HG02884 (cell line): ENCODE results near the gene CHL1.

ENCODE experiments used
- ATAC-seq: cut with Tn5 transposase; IDR thresholded peaks from one replicate; pipeline ENCODE4 v1.9.1; 2021; ENCODE audit warnings: mild to moderate bottlenecking, moderate library complexity; ENCODE audit not compliant: unreplicated experiment

The CHL1 gene

DNA sequence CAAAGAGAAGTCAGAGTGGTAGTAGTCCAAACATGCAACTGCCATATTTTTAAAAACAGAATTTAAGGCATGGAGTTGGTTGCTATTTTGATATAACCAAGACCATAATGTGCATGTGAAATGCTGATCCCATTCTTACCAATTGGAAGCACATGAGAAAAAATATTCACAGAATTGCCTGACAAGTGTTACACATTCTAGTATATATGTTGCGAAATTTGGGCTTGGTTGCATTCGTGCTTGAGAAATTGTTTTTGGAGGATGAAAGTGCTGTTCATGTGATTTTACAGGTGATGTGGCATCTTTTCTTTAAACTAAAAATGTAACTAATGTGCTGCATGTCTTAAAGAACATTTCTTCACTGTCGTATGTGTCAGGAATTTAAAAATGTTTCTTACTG, 199.7 kb downstream of the CHL1 start:
- no peak for ATAC-seq

DNA sequence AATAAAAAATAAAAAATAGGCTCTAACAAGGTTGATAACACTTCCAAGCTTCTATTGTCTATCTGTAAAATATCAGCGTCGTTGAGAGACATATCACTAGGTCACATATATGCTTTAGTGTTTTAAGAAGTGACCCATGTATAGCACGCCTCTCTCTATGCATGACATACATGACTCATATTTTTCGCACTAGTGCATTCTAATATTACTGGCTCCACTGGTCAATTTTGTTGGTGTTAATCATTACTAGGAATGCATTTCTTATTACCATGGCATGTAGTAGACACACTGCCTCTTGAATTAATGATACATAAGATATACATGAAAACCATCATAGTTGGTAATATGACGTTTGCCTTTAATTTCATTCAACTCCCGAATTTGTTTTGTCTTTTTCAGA, 203.1 kb downstream of the CHL1 start:
- no peak for ATAC-seq

DNA sequence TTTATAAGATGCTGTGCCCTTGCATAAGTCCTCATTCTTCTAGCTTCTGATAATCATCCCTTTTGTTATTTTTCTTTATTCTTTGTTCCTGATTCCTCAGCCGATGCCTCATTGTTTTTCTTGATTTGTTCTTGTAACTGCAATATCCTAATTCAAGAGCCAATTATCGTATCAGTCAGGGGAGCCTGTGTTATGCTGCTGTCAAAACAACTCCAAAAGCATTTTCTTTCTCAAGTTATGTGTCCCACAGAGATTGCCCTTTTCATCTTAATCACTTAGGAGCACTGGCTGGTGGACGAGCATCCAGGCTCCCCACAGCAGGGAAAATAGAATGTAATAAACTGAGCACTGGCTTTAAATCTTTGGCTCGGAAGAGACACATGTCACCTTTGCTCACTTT, 207.3 kb downstream of the CHL1 start:
- ATAC-seq = no peak

DNA sequence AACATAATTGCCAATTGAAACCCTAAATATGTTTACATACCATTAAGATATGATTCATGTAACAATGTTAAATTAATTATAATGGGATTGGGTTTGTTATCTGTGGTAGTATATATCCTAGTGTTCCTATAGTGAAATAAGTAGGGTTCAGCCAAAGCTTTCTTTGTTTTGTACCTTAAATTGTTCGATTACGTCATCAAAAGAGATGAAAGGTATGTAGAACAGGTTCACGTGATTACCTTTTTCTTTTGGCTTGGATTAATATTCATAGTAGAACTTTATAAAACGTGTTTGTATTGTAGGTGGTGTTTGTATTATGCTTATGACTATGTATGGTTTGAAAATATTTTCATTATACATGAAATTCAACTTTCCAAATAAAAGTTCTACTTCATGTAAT, 212.4 kb downstream of the CHL1 start:
- no peak for ATAC-seq

DNA sequence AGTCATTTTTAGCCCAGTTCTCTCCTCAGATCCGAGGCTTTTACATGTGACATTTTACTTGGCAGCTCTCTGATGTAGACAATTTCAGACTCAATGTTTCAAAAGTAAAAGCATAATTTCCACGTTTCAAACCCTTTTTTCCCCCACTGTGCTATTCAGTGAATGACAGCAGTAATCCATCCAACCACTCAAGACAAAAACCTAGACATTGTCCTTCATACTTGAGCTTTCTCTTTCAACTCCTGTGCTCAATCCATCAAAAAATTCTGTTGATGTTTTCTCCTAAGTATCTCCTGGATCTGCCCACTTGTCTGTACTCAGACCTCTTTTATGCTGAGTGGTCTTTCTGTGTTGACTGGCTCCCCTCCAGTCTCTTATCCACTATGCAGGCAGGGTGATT, 214.7 kb downstream of the CHL1 start:
- ATAC-seq = no peak

DNA sequence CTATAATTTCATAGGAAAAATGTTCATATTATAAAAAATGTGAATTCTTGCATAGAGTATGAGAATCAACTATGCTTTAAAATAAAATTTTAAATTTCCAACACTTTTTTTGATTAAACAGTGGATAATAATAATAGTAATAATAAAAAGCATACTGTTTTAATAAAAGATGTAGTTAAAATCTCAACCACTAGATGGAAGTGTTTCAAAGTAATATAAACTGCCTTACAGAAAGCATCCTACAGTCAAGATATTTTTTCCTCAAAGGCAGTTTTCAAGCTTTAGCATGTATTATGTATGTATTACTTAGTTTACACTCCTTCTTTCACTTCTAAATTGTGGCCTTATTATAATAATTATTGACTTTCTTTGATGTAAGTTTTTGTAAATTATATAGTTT, 217.5 kb downstream of the CHL1 start:
- no peak for ATAC-seq

DNA sequence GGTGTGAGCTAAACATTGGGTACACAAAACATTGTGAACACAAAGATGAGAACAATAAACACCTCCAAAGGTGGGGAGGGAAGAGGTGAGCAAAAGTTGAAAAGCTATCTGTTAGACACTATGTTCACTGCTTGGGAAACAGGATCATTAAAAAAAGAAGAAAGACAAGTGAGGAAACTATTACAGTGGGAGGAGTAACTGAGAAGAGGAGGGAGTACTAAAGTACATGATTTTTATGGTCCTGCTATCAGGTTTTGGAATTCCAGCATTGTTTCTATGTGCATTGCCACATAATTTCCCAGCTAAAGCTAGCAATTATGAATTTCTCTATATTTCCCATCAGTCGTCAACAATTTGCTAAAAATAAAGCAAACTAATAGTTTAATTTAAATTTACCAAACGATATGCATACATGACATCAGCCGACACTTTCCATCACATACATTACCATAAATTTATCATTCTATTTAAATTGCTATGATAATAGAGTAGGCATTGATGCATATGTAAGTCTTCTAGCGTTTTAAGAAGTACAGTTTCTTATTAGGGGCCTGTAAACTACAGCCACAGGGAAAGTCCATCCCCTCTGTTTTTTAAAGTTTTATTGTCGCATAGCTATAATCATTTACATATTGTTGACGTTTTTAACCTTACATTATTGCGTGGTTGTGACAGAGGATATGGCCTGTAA, 221.8 kb downstream of the CHL1 start:
- no peak for ATAC-seq

DNA sequence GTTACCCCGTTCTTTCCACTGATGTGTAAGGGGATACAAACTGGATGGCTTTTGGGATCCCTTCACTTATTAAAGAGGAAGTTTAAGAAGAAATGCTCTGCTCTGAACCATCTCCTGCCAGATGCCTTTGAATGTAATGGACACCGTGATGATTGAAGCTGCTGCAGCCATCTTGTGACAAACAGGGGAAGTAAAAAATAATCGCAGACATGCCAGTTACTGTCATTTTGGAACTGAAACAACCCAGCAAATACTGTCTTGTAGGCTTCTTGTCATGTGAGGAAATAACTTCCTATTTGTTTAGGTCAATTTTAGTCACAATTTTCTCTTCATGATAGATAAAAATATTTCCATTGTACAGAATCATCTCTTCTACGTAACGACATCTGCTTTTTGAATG, 224.0 kb downstream of the CHL1 start:
- no peak for ATAC-seq

DNA sequence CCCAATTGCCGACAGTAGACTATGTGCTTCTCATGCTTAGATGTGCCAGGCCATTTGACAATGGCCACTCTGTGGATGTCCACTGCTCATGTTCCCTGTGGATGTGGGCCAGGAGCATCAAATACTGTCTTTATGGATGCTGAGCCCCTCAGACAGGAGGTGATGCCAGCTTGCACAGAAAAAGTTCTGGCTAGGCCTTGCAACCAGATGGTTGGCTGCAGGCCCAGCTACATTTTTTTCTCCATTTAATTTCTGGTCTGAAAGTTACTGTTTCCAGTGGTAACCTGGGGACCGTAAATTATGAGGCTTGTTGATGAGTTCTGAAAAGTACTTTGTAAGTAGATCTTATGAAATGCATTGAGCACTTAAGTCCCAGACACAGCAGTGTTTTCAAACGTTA, 228.5 kb downstream of the CHL1 start:
- no peak for ATAC-seq

DNA sequence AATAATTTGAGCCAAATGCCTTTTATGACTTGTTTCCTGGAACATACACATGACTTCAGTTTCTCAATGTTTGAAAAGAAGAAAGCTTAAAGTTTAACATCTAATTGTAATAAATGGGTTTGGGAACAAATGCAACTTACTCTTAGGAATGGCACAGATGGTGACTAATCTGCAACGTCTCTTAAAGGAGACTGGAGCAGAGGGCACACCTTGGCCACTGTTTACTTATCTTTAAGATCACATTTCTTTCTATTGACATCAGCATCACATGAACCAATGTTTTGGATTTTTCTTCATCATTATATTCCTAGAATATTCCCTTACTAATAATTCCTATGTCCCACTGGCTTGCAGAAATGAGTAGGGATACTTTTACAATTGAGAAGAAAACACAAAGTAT, 229.5 kb downstream of the CHL1 start:
- no peak for ATAC-seq

DNA sequence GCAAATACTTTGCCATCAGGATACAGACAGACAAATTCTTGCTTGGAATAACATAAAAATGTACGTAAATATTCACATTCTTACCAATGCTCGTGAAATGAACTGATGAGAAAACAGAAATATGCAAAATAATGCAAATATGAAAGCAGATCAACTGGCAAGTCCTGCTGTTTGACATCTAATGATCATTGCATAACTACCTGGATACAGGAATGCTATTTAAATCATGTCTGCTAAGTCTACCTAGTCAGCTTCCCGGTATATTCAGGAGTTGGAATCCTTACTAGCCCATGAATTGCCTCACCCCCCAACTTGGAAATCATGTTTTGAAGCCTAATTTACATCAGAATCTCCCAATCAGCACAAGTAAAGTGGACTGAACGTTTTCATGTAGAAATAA, 230.6 kb downstream of the CHL1 start:
- ATAC-seq = no peak

DNA sequence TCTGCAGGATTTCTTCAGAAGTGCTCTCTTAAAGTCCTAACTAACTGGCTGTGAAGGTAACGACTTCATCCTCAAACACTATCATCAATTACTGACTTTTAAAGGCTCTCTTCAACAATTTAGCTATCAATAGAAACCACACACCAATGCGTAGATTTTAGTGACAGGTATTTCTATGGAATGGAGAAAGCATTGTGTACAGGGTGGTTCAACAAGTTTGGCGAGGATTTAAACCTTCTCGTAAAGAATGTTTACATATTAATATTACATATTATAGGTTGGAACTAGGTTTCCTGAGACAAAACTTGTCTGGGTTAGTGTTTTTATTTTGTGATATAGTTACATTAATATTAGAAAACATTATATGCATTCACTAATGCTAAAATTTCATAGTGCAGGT, 233.6 kb downstream of the CHL1 start:
- no peak for ATAC-seq

DNA sequence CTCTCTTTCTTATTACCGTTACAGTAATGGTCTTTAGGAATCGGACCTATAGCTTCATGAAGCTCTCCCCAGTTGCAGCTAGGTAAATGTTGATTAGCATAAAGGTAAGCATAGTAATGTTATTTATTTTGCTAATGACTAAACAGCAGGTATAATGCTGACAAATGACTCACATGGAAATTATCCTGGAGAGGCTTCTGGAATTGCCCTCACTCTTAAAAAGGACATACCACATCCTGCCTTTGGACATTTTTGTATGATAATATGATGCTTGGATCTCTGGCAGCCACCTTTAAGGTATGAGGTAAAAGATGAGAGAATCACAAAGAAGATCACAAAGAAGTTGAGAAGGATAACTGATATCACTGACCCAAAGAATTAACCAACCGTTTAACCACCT, 238.6 kb downstream of the CHL1 start:
- ATAC-seq = no peak

DNA sequence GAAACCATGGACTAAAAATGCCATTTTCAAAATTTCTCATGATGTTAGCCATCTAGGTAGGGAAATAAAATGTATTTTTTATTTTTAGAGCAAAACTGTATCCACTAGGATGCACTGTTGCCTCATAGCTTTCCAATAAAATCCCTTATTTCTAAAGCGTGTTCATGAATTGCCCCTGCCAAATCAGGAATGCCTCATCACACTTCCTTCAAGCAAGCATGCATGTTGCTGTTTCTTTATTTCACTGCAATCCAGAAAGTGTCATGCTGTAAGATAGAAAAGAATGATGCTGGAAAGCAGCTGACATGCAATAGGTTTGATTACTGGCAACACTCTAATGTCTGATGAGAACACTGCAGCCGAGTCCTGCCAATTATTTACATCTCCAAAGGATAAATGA, 239.5 kb downstream of the CHL1 start:
- no peak for ATAC-seq

DNA sequence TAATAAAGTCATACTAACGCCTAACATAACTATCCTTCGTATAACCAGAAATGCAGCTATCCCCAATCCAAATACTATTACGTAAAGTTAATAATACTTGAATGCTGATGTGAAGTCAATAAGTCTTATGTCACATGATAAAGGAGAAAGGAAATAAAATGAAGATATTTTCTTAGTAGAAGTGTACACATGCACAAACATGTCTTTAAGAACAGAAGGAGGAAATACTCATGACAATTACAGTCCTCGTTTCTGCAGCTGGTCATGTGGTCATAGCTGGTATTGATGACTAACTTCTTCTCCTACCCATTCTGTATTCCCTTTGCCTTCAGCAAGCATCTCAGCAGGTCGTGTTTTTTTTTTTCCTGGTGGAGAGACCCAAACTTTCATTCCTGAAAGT, 244.3 kb downstream of the CHL1 start:
- ATAC-seq = no peak

DNA sequence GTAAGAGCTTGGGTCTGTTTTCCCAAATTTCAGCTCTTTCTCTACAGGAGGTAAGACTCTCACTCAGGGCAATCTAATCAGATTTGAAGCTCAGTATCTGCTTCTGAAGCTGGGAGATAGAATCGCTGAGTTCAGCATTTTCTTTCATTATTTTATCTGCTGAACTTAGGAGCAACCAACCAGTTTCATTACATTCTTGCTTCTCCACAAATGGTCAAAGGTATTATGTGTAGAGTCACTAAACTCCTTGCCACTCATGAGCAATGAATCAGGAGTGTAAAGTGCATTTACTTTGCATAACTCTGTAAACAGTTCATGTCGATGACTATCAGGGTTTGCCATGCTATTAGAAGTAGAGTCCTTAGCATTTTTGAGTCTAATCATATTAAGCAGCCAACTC, 249.4 kb downstream of the CHL1 start:
- no peak for ATAC-seq

DNA sequence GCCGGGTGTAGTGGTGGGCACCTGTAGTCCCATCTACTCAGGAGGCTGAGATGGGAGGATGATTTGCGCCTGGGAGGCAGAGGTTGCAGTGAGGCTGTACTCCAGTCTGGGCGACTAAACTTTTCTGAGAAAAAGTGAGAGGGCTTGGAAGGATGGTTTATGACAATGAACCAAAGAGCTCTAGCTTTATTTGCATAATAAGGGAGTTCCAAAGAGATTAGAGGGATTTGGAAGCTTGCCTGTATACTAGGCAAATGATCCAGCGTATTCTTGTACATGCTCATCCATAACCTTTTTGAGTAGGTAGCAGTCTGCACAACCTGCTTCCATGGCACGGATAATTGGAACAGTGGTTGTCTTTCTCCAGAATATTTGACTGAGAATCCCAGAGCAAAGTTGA, 251.1 kb downstream of the CHL1 start:
- no peak for ATAC-seq

DNA sequence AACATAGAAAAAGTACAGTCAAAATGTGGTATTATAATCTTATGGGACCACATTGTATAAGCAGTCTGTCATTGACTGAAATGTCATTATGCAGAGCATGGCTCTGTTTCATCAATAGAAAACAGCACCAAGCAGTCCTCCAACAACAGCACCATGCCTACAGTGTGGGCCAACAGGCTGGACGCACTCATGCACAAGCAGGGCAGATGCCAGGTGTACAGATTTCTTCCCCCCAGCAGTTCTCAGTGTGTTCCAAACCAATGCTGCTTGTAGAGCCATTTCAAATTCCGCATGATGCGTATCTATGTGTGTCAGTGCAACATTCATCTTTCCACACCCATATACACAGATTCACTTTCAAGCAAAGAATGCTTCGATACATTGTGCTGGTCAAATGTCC, 253.1 kb downstream of the CHL1 start:
- no peak for ATAC-seq

DNA sequence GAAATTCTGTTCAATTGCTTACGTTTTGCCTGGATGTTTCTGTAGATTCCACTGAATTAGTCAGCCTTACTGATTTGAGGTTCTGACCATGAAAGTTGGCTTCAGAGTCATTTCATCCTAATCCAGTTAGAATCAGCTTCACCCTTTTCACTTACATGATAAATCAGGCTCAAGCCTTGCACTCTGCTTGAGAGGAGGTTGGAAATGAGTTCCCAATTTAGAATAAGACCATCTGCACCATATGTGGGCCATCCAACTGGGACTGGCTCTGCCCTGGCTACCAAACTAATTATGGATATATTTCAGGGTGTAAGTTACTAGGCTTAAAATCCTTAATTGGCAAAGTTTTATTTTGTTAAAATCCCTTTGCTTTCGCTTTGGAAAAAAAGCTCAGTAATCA, 255.7 kb downstream of the CHL1 start:
- no peak for ATAC-seq

DNA sequence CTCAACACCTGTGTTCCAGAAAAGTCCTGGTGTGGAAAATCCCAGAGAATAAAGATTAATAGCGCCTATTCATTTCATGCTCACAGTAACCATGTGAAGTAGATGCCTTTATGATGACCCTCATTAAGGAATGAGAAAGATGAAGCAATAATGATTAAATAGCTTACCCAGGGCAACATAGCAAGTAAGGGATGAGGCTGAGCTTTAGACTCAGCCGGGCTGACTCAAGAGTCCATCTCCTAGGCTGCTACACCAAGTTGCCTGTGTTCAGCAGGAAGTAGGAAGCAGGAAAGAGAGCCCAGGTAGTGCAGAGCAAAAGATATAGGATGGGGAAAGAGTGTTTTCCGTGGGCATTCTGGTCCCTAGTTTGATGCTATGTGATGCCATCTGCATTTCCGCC, 256.5 kb downstream of the CHL1 start:
- no peak for ATAC-seq

DNA sequence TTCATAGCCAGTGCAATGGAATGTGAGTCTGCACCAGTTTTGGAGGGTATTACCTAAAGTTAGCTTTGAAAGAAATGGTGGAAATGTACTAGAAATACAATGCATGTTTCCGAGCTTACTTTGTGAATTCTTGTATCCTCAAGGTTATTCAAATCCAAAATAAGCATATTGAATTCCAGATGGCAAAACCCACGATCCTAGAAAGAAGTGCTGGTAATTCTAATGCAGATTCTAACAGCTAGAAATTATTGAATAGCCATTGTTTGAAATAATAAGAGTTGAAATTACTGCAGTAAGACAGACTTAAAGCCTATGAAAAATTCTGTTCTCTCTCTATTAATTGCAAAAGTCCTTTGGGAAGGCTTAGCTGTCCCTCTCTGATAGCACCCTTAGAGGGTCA, 258.4 kb downstream of the CHL1 start:
- ATAC-seq = no peak

DNA sequence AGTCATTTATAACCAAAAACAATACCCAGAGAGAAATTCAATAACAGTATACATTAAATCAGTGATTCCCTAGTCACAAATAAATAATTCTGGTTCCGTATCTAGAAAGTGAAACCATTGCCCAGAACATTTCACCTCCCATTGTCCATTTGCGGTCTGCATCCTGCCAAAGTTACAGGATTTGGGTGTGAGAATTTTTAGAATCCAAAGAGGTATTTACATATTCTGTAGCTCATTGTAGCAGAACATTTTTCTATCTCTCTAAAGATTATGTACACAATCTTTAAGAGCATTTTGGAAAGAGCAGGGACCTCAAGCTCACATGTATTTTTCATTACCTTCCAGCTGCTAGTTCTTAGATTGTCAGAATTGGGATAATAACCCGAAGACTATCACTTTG, 261.6 kb downstream of the CHL1 start:
- no peak for ATAC-seq

DNA sequence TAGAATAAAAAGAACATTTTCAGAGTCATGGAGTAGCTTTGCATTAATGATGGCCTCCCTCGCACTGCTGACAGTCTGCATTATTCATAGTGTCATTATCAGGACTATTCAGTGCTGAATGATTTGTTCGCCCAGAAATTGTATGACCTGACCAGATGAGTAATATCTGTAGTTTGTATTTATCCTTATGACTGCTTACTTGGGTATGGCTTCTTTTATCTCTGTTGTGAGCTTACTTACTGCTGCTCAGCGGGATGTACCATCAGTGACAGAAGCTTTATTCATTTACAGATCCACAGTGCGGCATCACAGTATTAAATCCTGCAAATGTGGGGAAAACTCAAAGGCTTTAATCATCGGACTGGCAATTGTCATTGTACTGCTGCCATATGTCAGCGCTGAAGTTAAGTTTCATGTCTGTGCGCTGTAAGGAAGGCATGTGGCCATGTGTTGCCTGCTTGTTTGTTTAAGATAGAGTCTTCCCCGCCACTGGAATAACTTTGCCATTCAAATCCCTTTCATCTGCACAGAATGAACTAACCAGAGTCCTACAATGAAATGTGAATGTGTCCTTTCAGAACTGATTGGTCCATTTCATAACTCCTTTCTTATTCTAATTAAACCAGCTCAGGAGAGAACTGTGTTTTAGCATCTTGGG, 262.2 kb downstream of the CHL1 start:
- no peak for ATAC-seq
